GM19324 (cell line): Measurements from ENCODE around the gene GGCX.
"Not testable (repeated sequence)": the region's sequence is repeated elsewhere in the genome, so short reads cannot be mapped to it uniquely, and the experiment has no call there.

ENCODE experiments used
- ATAC-seq: cut with Tn5 transposase; IDR thresholded peaks from one replicate; pipeline ENCODE4 v1.9.1; 2021; ENCODE audit warnings: mild to moderate bottlenecking, moderate library complexity; ENCODE audit not compliant: unreplicated experiment, low FRiP score

The GGCX gene

DNA sequence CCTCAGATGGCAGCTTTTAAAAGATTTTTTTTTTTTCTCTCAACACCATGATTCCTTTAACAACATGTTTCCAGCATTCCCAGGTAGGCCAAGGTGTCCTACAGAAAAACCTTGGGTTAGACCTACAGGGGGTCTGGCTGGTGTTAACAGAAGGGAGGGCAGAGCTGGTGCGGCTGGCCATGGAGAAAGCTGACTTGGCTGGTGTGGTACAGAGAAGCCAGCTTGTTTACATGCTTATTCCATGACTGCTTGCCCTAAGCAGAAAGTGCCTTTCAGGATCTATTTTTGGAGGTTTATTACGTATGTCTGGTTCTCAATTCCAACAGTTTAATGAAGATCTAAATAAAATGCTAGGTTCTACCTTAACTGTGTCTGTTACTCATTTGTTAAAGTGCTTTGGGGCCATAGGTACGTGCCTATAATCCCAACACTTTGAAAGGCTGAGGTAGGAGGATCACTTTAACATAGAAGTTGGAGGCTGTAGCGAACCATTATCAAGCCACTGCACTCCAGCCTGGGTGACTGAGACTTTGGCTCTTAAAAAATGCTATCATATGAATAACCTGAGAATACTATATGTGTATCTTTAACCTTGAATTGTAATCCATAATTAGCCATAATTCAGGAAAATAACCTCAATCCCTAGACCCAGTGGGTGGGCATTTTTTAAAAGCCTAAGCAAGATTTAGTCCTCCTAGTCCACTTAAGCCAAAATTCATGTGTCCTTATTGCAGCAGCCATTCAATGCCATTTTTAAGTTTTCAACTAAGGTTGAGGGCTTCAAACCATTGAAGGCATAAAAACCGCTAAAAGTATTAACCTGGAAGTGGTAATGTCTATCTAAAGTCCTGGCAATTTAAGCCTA lies 16.1 kb downstream of the GGCX start:
- not testable (repeated sequence) for ATAC-seq

DNA sequence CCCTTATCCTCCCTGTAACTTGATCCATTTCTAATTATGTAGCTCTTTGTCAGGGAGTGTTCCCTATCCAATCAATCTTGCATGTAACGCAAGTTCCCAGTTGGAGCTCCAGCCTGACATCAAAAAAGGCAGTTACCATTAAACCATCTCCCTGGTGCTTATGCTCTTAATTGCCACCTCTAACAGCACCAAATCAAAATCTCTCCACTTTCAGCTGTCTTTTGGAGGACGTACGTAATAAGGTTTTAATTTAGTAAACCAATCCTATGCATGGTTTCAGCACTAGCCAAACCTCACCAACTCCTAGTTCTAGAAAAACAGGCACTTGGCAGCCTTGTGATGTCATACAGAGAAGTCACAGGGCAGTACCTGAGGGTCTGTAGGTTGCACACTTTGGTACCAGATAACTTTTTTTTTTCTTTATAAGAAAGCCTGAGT lies 17.0 kb downstream of the GGCX start:
- ATAC-seq: not testable (repeated sequence)

DNA sequence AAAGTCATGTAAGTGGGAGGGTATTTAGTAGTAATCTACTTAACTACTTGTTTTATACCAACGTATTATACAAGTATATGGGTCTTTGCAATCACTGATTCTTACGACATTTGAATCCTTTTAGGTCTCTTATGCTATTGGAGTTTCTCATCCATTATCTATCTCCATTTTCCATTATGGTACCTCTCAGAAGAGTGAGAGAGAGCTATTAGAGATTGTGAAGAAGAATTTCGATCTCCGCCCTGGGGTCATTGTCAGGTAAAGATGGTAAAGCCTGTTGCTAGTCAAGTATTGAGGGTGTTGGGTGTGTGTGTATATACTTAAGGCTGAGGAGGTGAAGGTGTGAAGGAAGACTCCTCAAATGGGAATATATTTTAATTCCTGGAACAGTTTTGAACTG lies 18.5 kb downstream of the GGCX start:
- ATAC-seq: no peak

DNA sequence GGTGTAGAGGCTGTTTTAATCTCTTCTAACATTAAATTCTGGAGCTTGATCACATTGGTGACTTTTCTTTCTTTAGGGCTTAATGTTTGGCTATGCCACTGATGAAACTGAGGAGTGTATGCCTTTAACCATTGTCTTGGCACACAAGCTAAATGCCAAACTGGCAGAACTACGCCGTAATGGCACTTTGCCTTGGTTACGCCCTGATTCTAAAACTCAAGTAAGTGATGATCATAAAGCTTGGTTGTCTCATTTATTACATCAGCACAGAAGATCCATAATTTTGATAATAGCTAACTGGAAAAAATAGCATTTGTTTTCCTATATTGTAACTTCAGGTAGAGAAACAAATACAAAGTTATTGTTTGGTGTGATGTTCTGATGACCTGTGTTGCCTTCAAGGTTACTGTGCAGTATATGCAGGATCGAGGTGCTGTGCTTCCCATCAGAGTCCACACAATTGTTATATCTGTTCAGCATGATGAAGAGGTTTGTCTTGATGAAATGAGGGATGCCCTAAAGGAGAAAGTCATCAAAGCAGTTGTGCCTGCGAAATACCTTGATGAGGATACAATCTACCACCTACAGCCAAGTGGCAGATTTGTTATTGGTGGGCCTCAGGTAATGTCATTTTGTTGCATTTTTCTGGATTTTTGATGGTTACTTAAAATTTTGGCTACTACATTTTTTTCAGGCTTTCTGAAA lies 19.4 kb downstream of the GGCX start:
- no peak for ATAC-seq

DNA sequence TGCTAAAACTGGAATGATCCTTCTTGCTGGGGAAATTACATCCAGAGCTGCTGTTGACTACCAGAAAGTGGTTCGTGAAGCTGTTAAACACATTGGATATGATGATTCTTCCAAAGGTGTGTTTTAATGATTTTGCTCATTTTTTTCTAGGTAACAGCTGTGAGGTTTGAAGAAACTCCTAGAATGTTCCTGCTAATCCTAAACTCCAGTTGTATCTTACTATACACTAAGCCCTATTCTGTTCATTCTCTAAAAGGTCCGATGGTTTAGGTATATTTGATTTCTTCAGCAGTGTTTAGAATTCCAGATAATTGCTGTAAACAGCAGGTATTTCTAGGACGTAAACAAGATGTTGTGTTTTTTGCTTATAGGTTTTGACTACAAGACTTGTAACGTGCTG lies 20.0 kb downstream of the GGCX start:
- ATAC-seq: no peak

- no peak for ATAC-seq
These were observed 21.1 kb downstream of the GGCX start for GRCh38 chr2:85540133-85540648.

DNA sequence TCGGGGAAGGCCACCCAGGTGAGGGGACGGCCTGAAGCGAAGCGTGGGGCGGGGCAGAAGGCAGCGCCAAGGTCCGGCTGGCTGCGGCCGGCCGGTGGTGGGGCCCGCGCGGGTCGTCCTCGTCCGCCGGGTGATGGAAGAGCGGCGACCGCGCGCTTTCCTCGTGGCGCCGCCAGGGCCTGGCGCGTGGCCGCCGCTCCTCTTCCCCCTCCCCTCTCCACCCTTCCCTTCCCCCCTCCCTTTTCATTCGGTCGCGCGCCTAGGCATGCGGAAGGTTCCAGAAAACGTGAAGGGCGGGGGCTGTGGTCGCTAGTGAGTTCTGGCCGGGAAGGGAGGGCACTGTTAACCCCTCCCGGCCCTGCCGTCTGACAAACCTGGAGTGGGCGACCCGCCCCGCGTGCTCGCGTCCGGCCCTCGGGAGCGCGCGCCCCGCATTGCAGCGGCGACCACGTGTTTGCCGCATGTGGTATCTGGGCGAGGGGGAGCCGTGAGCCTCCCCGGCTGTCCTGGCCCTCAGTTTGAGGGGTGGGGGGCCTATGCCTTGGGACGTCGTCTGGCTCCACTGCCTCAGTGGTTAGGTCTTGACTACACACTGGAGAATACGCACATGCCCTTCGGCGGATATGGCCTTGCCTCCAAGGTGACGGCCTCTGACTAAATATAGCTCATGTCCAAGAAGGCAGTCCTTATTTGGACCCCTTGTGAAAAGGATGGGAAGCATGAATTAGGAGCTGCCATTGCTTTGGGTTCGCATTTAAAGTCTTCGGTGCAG lies 21.7 kb downstream of the GGCX start:
- ATAC-seq: peak; percentile 45

DNA sequence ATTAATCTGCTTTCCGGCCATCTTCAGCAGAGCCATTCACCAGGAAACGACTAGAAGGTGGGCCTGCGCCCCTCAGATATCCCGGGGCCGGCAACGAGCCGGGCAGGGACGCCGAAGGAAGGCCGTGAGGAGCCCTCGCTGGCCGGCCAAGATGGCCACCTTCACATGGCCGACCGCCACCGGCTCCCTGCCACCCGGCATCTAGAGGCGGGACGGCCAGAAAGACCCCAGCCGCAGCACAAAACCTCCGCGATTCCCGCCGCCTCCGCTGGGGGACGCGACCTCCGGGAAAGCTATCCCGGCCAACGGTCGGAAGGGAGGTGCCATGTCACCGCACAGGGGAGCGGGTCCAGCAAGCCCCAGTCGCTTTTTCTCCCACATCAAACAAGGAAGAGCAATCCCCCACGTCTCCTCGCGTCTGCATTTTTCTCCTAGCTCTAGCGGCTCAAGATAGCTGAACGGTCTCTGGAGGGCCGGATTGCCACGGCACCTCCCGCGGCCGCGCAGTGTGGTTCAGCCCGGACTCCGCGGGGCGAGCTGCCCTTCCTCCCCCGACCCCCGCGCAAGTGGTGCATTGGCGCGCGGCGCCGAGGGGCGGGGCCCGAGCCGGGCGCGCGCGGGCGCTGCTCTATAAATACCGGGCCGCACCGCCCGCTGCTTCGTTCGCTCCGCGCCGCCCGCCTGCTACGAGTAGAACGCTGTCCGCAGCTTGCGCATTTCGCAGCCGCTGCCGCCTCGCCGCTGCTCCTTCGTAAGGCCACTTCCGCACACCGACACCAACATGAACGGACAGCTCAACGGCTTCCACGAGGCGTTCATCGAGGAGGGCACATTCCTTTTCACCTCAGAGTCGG lies 22.6 kb downstream of the GGCX start, which contains the start of gene MAT2A:
MAT2A (plus strand) TSS at position 662 of the 854 bp plus-strand sequence; CDS start at position 782, 120 bp downstream.
- peak; percentile 84 for ATAC-seq

DNA sequence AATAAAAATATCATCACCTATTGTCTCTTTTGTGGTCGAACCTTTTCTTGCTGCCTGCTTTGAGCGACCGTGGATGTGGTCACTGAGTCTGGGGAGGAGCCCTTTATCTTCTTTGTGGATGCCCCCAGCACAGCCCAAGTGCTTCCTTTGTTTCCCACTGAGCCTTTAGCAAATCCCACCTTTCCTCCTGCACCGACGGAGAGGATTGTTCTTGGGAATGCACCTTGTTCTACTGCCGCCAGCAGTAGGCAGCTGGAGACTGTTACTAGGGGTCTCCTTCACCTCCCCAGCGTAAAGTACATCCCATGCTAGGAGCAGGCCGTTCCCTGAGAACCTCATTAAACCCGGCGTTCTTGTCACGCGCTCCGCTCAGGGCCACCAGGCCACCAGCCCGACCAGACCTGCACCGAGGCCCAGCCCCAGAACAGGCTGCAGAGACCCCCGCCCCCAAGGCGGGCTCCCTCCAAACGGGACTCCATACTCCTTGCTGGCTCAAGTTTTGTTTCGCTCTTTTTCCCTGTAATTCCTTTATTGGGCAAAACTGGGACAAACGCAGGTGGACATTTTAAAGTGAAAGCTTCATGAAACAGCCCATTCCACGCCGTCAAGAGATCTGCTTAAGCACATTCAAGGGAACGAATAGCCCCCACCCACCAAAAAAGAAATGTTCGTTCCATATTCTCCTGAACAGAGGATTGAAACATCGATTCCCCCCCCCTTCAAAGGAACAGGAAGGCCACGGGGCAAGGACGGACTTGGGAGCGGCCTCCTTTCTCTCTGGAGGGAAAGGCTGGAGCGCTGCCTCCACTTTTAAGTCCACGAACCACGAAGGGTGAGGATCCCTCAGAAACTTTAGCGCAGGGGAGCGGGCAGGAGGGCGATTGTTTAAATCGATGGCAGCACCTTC lies 23.4 kb downstream of the GGCX start:
- ATAC-seq: no peak

GRCh38 chr2:85536479-85536878 lies 24.8 kb downstream of the GGCX start:
- ATAC-seq: no peak

DNA sequence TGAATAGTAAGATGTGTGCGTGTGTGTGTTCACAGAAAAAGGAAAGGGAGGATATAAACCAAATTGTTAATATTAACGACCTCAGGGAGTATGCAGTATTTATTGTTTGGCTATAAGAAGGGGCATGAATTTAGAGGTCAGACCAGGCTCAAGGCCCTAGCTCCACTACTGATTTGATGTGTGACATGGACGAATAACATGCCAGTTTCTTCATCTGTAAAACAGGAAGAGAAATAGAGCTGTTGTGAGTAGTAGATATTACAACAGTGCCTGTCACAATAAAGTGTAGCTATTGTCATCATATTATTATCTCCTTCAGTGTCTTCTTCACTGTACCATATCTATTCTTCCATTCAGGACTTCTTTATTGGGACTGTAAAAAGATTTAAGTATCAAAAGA lies 26.4 kb downstream of the GGCX start:
- no peak for ATAC-seq

DNA sequence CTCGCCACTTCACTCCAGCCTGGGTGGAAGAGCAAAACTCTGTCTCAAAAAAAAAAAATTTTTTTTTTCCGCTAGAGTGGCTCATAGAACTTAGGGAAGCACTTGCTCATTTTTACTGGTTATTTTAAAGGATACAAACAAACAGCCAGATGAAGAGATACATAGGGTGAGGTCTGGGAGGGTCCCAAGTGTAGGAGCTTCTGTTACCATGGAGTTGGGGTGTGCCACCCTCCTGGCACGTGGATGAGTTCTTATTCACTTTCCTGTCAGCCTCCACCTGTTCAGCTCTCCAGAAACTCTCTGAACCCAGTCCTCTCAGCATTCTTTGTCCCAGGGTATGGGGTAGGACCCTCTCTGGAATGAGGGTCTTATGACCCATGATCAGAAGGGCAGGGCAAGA lies 27.2 kb downstream of the GGCX start:
- ATAC-seq: no peak

DNA sequence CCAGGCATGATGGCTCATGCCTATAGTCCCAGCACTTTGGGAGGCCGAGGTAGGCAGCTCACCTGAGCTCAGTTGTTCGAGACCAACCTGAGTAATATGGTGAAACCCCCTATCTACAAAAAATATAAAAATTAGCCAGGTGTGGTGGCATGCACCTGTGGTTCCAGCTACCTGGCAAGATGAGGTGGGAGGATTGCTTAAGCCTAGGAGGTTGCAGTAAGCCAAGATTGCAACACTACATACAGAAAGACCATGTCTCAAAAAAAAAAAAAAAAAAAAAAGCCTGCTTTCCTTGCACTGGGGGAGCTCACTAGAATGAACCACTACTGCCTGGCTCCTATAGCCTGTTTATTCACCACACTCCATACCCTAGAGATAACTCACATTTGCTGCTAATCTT lies 29.7 kb downstream of the GGCX start:
- no peak for ATAC-seq

DNA sequence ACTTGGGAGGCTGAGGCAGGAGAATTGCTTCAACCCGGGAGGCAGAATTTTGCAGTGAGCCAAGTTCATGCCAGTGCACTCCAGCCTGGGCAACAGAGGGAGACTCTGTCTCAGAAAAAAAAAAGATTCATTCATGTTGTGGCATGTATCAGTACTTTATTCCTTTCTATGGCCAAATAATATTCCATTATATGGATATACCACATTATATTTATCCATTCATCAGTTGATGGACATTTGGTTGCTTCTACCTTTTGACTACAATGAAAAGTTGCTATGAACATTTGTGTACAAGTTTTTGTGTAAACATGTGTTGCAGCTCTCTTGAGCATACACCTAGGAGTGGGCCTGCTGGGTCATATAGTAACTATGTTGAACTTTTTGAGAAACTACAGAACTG lies 31.5 kb downstream of the GGCX start:
- ATAC-seq: no peak

DNA sequence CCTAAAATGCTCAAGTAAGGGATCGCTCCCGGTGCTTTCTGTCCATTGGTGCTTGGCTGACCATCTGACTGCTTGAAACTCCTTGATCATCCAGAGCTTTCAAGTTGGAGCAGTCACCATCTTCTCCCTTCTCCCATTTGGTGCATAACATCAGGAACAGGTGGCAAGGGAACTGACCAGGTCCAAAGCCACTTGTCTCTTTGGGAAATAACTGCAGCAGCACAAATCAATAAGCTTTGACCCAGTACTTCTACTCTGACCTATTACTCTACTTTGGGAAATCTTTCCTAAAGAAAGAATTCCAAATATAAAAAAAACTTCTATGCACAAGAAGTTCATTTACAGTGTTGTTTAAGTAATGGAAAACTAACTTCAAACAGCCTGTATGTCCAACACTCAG lies 32.9 kb downstream of the GGCX start:
- no peak for ATAC-seq

- ATAC-seq: no peak
These were observed 33.5 kb downstream of the GGCX start for GRCh38 chr2:85527787-85528186.

DNA sequence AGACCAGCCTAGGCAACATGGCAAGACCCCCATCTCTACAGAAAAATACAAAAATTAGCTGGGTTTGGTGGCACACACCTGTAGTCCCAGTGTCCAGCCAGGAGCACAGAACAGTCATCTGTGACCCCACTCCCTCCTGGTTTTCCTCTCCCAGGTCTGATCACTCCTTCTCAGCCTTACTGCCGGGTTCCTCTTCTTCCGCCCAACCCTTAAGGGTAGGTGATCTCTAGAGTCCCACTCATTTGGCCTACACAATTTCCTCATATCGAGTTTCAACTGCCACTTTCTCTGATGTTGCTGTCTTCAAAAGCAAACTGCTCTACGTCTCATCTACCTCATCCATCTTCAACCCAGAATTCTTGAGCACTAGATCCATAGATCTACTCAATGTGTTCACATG lies 35.7 kb downstream of the GGCX start:
- ATAC-seq: no peak

- ATAC-seq: no peak
These were observed 36.3 kb downstream of the GGCX start for GRCh38 chr2:85525029-85525428.
